Prostate gland (tissue), 2 donors: ENCODE data around the gene MICAL3. TPM values are rescaled to one million over a fixed set of nuclear protein-coding genes. Genes with fewer than 3 reads are reported as not detected.
"Not testable (repeated sequence)": the region's sequence is repeated elsewhere in the genome, so short reads cannot be mapped to it uniquely, and the experiment has no call there.

Experiments used
- DNase-seq: peaks from one replicate; pipeline ENCODE4 v3.0.0-alpha.2; 2019; ENCODE audit warnings: low spot score
- H3K27ac ChIP-seq, 2 donors: fragments of 200-600 bp; sonication (generic); 2 replicates each; pipeline ENCODE4 v1.5.1; 2017 to 2019
- H3K27me3 ChIP-seq: fragments of 200-600 bp; sonication (generic); replicated peaks from 2 replicates; pipeline ENCODE4 v1.5.1; 2019; ENCODE audit not compliant: insufficient read depth
- H3K36me3 ChIP-seq, 2 donors: fragments of 200-600 bp; sonication (generic); 1 replicate in 1 of 2; 2 replicates in 1 of 2; pipeline versions ENCODE4 v1.5.1 to v1.8.1; 2017 to 2019
- H3K4me1 ChIP-seq: fragments of 200-600 bp; sonication (generic); replicated peaks from 2 replicates; pipeline ENCODE4 v1.5.1; 2019
- H3K4me3 ChIP-seq, 2 donors: fragments of 200-600 bp; sonication (generic); 2 replicates each; pipeline ENCODE4 v1.5.1; 2017 to 2019
- H3K9me3 ChIP-seq: fragments of 200-600 bp; sonication (generic); 2 replicates; pipeline ENCODE4 v1.5.1; 2017
- CTCF ChIP-seq, 4 experiments: fragments of 200-600 bp in 2 of 4; fragments of 450-650 bp in 2 of 4; sonication (generic) in 2 of 4; IDR thresholded peaks; 1 replicate in 3 of 4; 2 replicates in 1 of 4; pipeline ENCODE4 v1.5.1; 2016 to 2019; ENCODE audit warnings: antibody characterized with exemption in 4 of 4, mild to moderate bottlenecking in 2 of 4, moderate library complexity in 2 of 4
- POLR2A ChIP-seq: fragments of 450-650 bp; IDR thresholded peaks from one replicate; pipeline ENCODE4 v1.6.1; 2016; ENCODE audit warnings: antibody characterized with exemption, mild to moderate bottlenecking
- POLR2AphosphoS5 ChIP-seq: sonication (generic); formaldehyde crosslinking; IDR thresholded peaks from one replicate; pipeline ENCODE4 v1.6.1; 2017; ENCODE audit warnings: antibody characterized with exemption
- WGBS: methylation state at CpG from one replicate; pipeline ENCODE4 v1.1.5; 2018; 5-methylcytosine and 5-hydroxymethylcytosine counted together
- intact Hi-C: fragments of 100-400 bp; cut with DNase I; formaldehyde crosslinking; loops from one replicate; pipeline ENCODE4 v1.14.2; 2022
- total RNA-seq, 2 donors: library from RNA; depleted of rRNA; stranded (reverse); fragments of >200 nt; gene quantifications; one replicate each; pipeline ENCODE4 v1.1.0, GENCODE V29; 2016

Gene MICAL3
- total RNA-seq, 2 donors from 2014 or later: 58.6 to 78.7 TPM

GRCh38 chr22:18067121-18067520, 42.8 kb upstream of the MICAL3 start:
- H3K9me3 ChIP-seq: no peaks in the 10 kb centered on the region
- intact Hi-C loops: no loop called here
- H3K27ac ChIP-seq: peak overlapping the region; percentile 84 to 86

GRCh38 chr22:18066181-18066859, 42.0 kb upstream of the MICAL3 start:
- no peak for DNase-seq
- H3K27ac ChIP-seq: no peak overlapping the region
- H3K4me3 ChIP-seq: no peak overlapping the region
- 71% methylated on average over 12 of the region's 12 CpGs for WGBS
- H3K27me3 ChIP-seq: no peaks in the 10 kb centered on the region
- intact Hi-C loops: no loop called here
- no peaks in the 10 kb centered on the region for H3K36me3 ChIP-seq
- H3K9me3 ChIP-seq: no peaks in the 10 kb centered on the region
- TF ChIP-seq POLR2A: no peak
- no peak for TF ChIP-seq CTCF (IDR thresholded peaks at IDR 0.05)
- no peak for TF ChIP-seq POLR2AphosphoS5
- H3K4me1 ChIP-seq: peaks cover 11% of the 10 kb centered on the region

More at GRCh38 chr22:18067121-18067520, 42.8 kb upstream of the MICAL3 start:
- WGBS: 95% methylated on average over 3 of the region's 3 CpGs
- peaks cover 11% of the 10 kb centered on the region for H3K4me1 ChIP-seq
- no peak overlapping the region for H3K4me3 ChIP-seq
- no peak for DNase-seq
- TF ChIP-seq POLR2AphosphoS5 (no peak), CTCF (IDR thresholded peaks at IDR 0.05) (no peak), POLR2A (no peak)
- H3K36me3 ChIP-seq: no peaks in the 10 kb centered on the region
- H3K27me3 ChIP-seq: no peaks in the 10 kb centered on the region

- no peak for DNase-seq
- Histone ChIP-seq H3K4me1 (peaks cover 8% of the 10 kb centered on the region), H3K27ac (no peak overlapping the region), H3K4me3 (no peak overlapping the region), H3K36me3 (no peaks in the 10 kb centered on the region), H3K9me3 (no peaks in the 10 kb centered on the region), H3K27me3 (no peaks in the 10 kb centered on the region)
- intact Hi-C loops: no loop called here
- 83% methylated on average over 9 of the region's 9 CpGs for WGBS
- TF ChIP-seq POLR2A (no peak), POLR2AphosphoS5 (no peak), CTCF (IDR thresholded peaks at IDR 0.05) (no peak)
These were observed 40.9 kb upstream of the MICAL3 start for GRCh38 chr22:18065256-18065655.

- intact Hi-C loops: no loop called here
- Histone ChIP-seq H3K27ac (no peak overlapping the region), H3K9me3 (no peaks in the 10 kb centered on the region), H3K4me3 (no peak overlapping the region), H3K4me1 (peaks cover 1% of the 10 kb centered on the region), H3K36me3 (no peaks in the 10 kb centered on the region), H3K27me3 (no peaks in the 10 kb centered on the region)
- DNase-seq: no peak
- WGBS: 75% methylated on average over 7 of the region's 7 CpGs
- TF ChIP-seq POLR2AphosphoS5 (no peak), CTCF (IDR thresholded peaks at IDR 0.05) (no peak), POLR2A (no peak)
These were observed 40.3 kb upstream of the MICAL3 start for GRCh38 chr22:18064636-18065035.

- H3K36me3 ChIP-seq, intact Hi-C loops, H3K27me3 ChIP-seq, H3K4me3 ChIP-seq, H3K9me3 ChIP-seq, H3K27ac ChIP-seq, DNase-seq, H3K4me1 ChIP-seq: not testable (repeated sequence)
- WGBS: 80% methylated on average over 6 of the region's 6 CpGs
These were observed 39.4 kb upstream of the MICAL3 start for GRCh38 chr22:18063715-18064114.
